ENCODE results near the gene GAPDH. TPM values are rescaled to one million over a fixed set of nuclear protein-coding genes. Genes with fewer than 3 reads are reported as not detected.
"Not testable (repeated sequence)": the region's sequence is repeated elsewhere in the genome, so short reads cannot be mapped to it uniquely, and the experiment has no call there.

Gene GAPDH
- total RNA-seq, 2 donors from 2014 or later: 311 to 476 TPM

DNA sequence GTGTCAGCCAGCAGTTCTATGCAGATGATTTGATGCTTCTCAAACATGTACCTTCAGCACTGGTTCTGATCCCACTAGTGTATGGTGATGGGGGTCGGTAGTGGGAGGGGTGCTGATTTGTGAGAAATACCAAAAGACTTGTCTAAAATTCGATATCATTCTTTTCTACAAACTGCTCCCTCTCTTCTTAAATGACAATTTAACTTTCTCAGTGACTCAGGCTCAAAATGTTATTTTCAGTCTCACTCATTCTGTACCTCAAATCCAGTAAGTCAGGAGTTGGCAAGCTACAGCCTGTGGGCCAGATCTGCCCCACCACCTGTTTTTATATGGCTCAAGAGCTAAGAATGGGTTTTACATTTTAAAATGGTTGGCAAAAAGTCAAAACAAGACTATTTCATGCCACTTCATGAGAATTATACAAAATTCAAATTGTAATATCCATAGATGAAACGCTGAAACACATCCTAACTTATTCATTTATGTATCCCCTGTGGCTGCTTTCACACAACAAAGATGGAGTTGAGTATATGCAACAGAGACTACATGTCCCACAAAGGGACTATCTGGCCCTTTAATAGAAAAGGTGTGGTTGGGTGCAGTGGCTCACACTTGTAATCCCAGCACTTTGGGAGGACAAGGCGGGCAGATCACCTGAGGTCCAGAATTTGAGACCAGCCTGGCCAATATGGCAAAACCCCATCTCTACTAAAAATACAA, 40.4 kb downstream of the GAPDH start:
- Histone ChIP-seq H3K4me1 (peaks cover 3% of the 10 kb centered on the region), H3K36me3 (replicated peaks in 1 of 2; ENCODE audit: insufficient read depth in 1 of 2, low read depth in 2 of 2) (peaks cover 15 to 59% of the 10 kb centered on the region in 2 donors)
- DNase-seq: no peak

GRCh38 chr12:6575648-6576047, 41.3 kb downstream of the GAPDH start:
- no peak overlapping the region for H3K4me3 ChIP-seq
- no peaks in the 10 kb centered on the region for H3K27me3 ChIP-seq
- 77 to 93% methylated on average over 8 of the region's 8 CpGs for WGBS, 2 donors
- ATAC-seq (no peak), DNase-seq (no peak)
- no peak for TF ChIP-seq POLR2A (IDR thresholded peaks at IDR 0.05)
- TF ChIP-seq, protein P1, sequence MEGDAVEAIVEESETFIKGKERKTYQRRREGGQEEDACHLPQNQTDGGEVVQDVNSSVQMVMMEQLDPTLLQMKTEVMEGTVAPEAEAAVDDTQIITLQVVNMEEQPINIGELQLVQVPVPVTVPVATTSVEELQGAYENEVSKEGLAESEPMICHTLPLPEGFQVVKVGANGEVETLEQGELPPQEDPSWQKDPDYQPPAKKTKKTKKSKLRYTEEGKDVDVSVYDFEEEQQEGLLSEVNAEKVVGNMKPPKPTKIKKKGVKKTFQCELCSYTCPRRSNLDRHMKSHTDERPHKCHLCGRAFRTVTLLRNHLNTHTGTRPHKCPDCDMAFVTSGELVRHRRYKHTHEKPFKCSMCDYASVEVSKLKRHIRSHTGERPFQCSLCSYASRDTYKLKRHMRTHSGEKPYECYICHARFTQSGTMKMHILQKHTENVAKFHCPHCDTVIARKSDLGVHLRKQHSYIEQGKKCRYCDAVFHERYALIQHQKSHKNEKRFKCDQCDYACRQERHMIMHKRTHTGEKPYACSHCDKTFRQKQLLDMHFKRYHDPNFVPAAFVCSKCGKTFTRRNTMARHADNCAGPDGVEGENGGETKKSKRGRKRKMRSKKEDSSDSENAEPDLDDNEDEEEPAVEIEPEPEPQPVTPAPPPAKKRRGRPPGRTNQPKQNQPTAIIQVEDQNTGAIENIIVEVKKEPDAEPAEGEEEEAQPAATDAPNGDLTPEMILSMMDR (IDR thresholded peaks at IDR 0.05): no peak
- no peaks in the 10 kb centered on the region for H3K4me1 ChIP-seq
- H3K36me3 ChIP-seq (replicated peaks in 1 of 2; ENCODE audit: insufficient read depth in 1 of 2, low read depth in 2 of 2): peaks cover 14 to 60% of the 10 kb centered on the region in 2 donors
- no peaks in the 10 kb centered on the region for H3K9me3 ChIP-seq
- H3K27ac ChIP-seq: no peak overlapping the region
- intact Hi-C loops (cut with DNase I): no loop called here

More for the DNA sequence above, 40.4 kb downstream of the GAPDH start:
- no peak overlapping the region for H3K27ac ChIP-seq
- WGBS, 2 donors: 92 to 94% methylated on average over 4 of the region's 4 CpGs
- intact Hi-C loops (cut with DNase I): no loop called here
- TF ChIP-seq, protein P1 (IDR thresholded peaks at IDR 0.05): no peak
- TF ChIP-seq POLR2A (IDR thresholded peaks at IDR 0.05): no peak
- no peaks in the 10 kb centered on the region for H3K27me3 ChIP-seq
- no peaks in the 10 kb centered on the region for H3K9me3 ChIP-seq
- no peak overlapping the region for H3K4me3 ChIP-seq
- no peak for ATAC-seq

DNA sequence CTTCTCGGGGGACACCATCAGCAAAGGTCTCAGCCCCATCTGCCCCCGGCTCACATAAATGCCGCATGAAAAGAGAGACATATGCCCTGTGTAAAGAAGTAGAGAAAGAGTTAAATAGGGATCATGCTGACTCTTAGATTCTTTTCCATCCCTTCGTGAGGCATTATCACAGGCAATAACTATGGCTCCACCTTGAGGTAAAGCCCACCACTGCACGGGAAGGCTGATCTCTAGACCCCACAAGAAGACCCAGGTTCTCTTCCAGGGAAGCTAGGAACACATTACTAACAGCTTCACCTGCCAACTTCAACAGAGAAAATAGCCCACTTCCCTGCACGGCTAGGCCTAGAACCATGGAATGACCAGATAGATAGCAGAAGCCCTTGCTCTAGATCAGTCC, 47.9 kb downstream of the GAPDH start:
- Histone ChIP-seq H3K4me3 (no peak overlapping the region), H3K9me3 (no peaks in the 10 kb centered on the region), H3K27ac (no peak overlapping the region), H3K4me1 (no peaks in the 10 kb centered on the region), H3K36me3 (replicated peaks in 1 of 2; ENCODE audit: insufficient read depth in 1 of 2, low read depth in 2 of 2) (peaks cover 21 to 71% of the 10 kb centered on the region in 2 donors), H3K27me3 (no peaks in the 10 kb centered on the region)
- TF ChIP-seq POLR2A (IDR thresholded peaks at IDR 0.05): no peak
- TF ChIP-seq, protein P1 (IDR thresholded peaks at IDR 0.05): no peak
- no peak for ATAC-seq
- WGBS, 2 donors: 66 to 78% methylated on average over 6 of the region's 6 CpGs
- DNase-seq: no peak
- intact Hi-C loops (cut with DNase I): no loop called here

GRCh38 chr12:6582959-6583358, 48.6 kb downstream of the GAPDH start:
- H3K36me3 ChIP-seq (replicated peaks in 1 of 2; ENCODE audit: insufficient read depth in 1 of 2, low read depth in 2 of 2): peaks cover 27 to 72% of the 10 kb centered on the region in 2 donors
- no peak for ATAC-seq
- no peak for TF ChIP-seq POLR2A (IDR thresholded peaks at IDR 0.05)
- TF ChIP-seq, protein P1 (IDR thresholded peaks at IDR 0.05): no peak
- H3K4me1 ChIP-seq: no peaks in the 10 kb centered on the region
- intact Hi-C loops (cut with DNase I): no loop called here
- DNase-seq: no peak
- H3K27ac ChIP-seq: no peak overlapping the region
- H3K9me3 ChIP-seq: no peaks in the 10 kb centered on the region
- H3K4me3 ChIP-seq: no peak overlapping the region
- no peaks in the 10 kb centered on the region for H3K27me3 ChIP-seq
- 86 to 91% methylated on average over 9 to 12 of the region's 12 CpGs for WGBS, 2 donors

GRCh38 chr12:6584293-6584692, 50.0 kb downstream of the GAPDH start:
- H3K4me1 ChIP-seq: no peaks in the 10 kb centered on the region
- no peak overlapping the region for H3K27ac ChIP-seq
- intact Hi-C loops (cut with DNase I): no loop called here
- peaks cover 33 to 73% of the 10 kb centered on the region in 2 donors for H3K36me3 ChIP-seq (replicated peaks in 1 of 2; ENCODE audit: insufficient read depth in 1 of 2, low read depth in 2 of 2)
- H3K27me3 ChIP-seq: no peaks in the 10 kb centered on the region
- WGBS, 2 donors: 76 to 87% methylated on average over 10 of the region's 10 CpGs
- DNase-seq (no peak), ATAC-seq (no peak)
- no peak overlapping the region for H3K4me3 ChIP-seq
- TF ChIP-seq, protein P1 (IDR thresholded peaks at IDR 0.05): no peak
- no peaks in the 10 kb centered on the region for H3K9me3 ChIP-seq

DNA sequence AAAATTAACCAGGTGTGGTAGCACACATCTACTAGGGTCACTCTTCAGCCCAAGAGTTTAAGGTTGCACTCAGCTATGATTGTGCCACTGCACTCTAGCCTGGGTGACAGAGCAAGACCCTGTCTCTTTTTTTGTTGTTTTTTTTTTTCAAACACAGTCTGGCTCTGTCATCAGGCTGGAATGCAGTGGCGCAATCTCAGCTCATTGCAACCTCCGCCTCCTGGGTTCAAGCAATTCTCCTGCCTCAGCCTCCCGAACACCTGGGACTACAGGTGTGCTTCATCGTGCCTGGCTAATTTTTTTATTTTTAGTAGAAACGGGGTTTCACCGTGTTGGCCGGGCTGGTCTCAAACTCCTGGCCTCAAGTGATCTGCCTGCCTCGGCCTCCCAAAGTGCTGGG, 52.3 kb downstream of the GAPDH start:
- H3K27me3 ChIP-seq; intact Hi-C loops (cut with DNase I): not testable (repeated sequence)
- 83 to 96% methylated on average over 8 of the region's 8 CpGs for WGBS, 2 donors

More for the DNA sequence above, 52.3 kb downstream of the GAPDH start:
- not testable (repeated sequence) for H3K9me3 ChIP-seq, ATAC-seq, H3K4me1 ChIP-seq, H3K27ac ChIP-seq, H3K4me3 ChIP-seq, DNase-seq
- peaks cover 25 to 77% of the 10 kb centered on the region in 2 donors for H3K36me3 ChIP-seq (replicated peaks in 1 of 2; ENCODE audit: insufficient read depth in 1 of 2, low read depth in 2 of 2)

All from body of pancreas (tissue), 4 donors.